PC-9 (cell line): ENCODE results near the gene TMEM150A. TPM values are rescaled to one million over a fixed set of nuclear protein-coding genes. Genes with fewer than 3 reads are reported as not detected.

Experiments
- BruUV-seq: library from RNA; stranded (reverse); fragments of 400-500 nt; replicated peaks from 2 replicates; lab custom pipeline; 2021; lab: Mats Ljungman, UMichigan
- CTCF ChIA-PET: fragments of 300-600 bp; sonication (Branson Sonifier 250); formaldehyde crosslinking; loops from one replicate; lab custom pipeline; 2022; ENCODE audit warnings: antibody characterized with exemption; lab: Charles Lee
- POLR2A ChIA-PET: fragments of 300-600 bp; sonication (Branson Sonifier 250); formaldehyde crosslinking; loops from one replicate; lab custom pipeline; 2022; ENCODE audit warnings: antibody characterized with exemption; ENCODE audit not compliant: unreplicated experiment; lab: Charles Lee
- DNase-seq, 2 experiments: peaks; one replicate each; pipeline versions ENCODE4 v3.0.0 to v3.0.0-alpha.2; 2015 to 2022; ENCODE audit warnings: mixed read lengths in 1 of 2
- H2AFZ ChIP-seq: fragments of 200-600 bp; sonication (generic); 2 replicates; pipeline ENCODE4 v1.8.1; 2017; ENCODE audit warnings: antibody characterized with exemption
- H3F3A ChIP-seq: fragments of 200-600 bp; sonication (generic); 2 replicates; pipeline ENCODE4 v1.8.1; 2017; ENCODE audit warnings: antibody characterized with exemption, mild to moderate bottlenecking, low read depth; ENCODE audit not compliant: insufficient read depth
- H3K27ac ChIP-seq: fragments of 200-600 bp; sonication (generic); 2 replicates; pipeline ENCODE4 v1.6.1; 2016; ENCODE audit warnings: mixed run types
- H3K27me3 ChIP-seq: fragments of 200-600 bp; sonication (generic); 2 replicates; pipeline ENCODE4 v1.6.1; 2016; ENCODE audit warnings: low read depth, mixed run types; ENCODE audit not compliant: insufficient read depth
- H3K36me3 ChIP-seq: fragments of 200-600 bp; sonication (generic); 2 replicates; pipeline ENCODE4 v1.6.1; 2016; ENCODE audit warnings: low read depth, mixed run types
- H3K4me1 ChIP-seq: fragments of 200-600 bp; sonication (generic); replicated peaks from 2 replicates; pipeline ENCODE4 v1.6.1; 2016; ENCODE audit warnings: mixed run types; ENCODE audit not compliant: insufficient read depth
- H3K4me2 ChIP-seq: fragments of 200-600 bp; sonication (generic); 2 replicates; pipeline ENCODE4 v1.6.1; 2017; ENCODE audit warnings: mixed run types
- H3K4me3 ChIP-seq: fragments of 200-600 bp; sonication (generic); 2 replicates; pipeline ENCODE4 v1.6.1; 2016; ENCODE audit warnings: mixed run types
- H3K79me2 ChIP-seq: fragments of 200-600 bp; sonication (generic); 2 replicates; pipeline ENCODE4 v1.6.1; 2017; ENCODE audit warnings: low read depth, mixed run types
- H3K9me2 ChIP-seq: fragments of 200-600 bp; sonication (generic); 2 replicates; pipeline ENCODE4 v1.8.1; 2017; ENCODE audit warnings: mild to moderate bottlenecking; ENCODE audit not compliant: insufficient read depth
- H3K9me3 ChIP-seq: fragments of 200-600 bp; sonication (generic); 2 replicates; pipeline ENCODE4 v1.8.1; 2016; ENCODE audit warnings: low read depth; ENCODE audit not compliant: insufficient read depth
- H4K20me1 ChIP-seq: fragments of 200-600 bp; sonication (generic); 2 replicates; pipeline ENCODE4 v1.8.1; 2017; ENCODE audit not compliant: insufficient read depth
- EZH2 ChIP-seq: fragments of 200-600 bp; sonication (generic); IDR thresholded peaks from 2 replicates; pipeline ENCODE4 v1.8.0; 2017; ENCODE audit warnings: antibody characterized with exemption, low read depth
- intact Hi-C: fragments of 100-400 bp; cut with micrococcal nuclease; formaldehyde crosslinking; loops from one replicate; pipeline ENCODE4 v1.10.0; 2022; ENCODE audit not compliant: unreplicated experiment
- total RNA-seq: library from RNA; stranded (reverse); gene quantifications from 2 replicates; pipeline ENCODE4 v1.2.3, GENCODE V29; 2021
- TF ChIP-seq, protein P1 (sequence below): fragments of 200-600 bp; sonication (generic); conservative IDR thresholded peaks from 2 replicates; pipeline ENCODE4 v1.6.1; 2017; ENCODE audit warnings: mixed run types, antibody characterized with exemption, mild to moderate bottlenecking, moderate library complexity

The TMEM150A gene
- total RNA-seq, 1 experiment from 2014 or later: 5.3 TPM

DNA sequence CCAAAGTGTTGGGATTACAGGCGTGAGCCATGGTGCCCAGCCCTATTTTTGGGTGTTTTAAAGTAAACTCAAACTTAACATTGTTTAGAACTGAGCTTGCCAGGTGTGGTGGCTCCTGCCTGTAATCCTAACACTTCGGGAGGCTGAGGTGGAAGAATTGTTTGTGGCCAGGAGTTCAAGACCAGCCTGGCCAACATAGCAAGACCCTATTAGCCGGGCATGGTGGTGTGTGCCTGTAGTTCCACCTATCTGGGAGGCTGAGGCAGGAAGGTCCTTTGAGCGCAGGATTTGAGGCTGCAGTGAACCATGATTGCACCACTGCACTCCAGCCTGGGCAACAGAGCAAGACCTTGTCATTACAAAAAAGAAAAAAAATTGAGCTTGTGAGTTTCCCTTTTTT, 48.0 kb upstream of the TMEM150A start:
- H3K27me3 ChIP-seq: no peaks in the 10 kb centered on the region
- no peaks in the 10 kb centered on the region for H3K79me2 ChIP-seq
- peaks cover 28% of the 10 kb centered on the region; the same call in 1 of the 2 replicates for H3K36me3 ChIP-seq
- H3F3A ChIP-seq: peaks cover 51% of the 10 kb centered on the region
- no peaks in the 10 kb centered on the region for H3K9me3 ChIP-seq
- no peaks in the 10 kb centered on the region for H3K9me2 ChIP-seq
- TF ChIP-seq, protein P1, sequence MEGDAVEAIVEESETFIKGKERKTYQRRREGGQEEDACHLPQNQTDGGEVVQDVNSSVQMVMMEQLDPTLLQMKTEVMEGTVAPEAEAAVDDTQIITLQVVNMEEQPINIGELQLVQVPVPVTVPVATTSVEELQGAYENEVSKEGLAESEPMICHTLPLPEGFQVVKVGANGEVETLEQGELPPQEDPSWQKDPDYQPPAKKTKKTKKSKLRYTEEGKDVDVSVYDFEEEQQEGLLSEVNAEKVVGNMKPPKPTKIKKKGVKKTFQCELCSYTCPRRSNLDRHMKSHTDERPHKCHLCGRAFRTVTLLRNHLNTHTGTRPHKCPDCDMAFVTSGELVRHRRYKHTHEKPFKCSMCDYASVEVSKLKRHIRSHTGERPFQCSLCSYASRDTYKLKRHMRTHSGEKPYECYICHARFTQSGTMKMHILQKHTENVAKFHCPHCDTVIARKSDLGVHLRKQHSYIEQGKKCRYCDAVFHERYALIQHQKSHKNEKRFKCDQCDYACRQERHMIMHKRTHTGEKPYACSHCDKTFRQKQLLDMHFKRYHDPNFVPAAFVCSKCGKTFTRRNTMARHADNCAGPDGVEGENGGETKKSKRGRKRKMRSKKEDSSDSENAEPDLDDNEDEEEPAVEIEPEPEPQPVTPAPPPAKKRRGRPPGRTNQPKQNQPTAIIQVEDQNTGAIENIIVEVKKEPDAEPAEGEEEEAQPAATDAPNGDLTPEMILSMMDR: no peak
- no peak for TF ChIP-seq EZH2
- no TSS peak for BruUV-seq
- no peak for DNase-seq
- POLR2A ChIA-PET: no interaction called here
- H3K4me1 ChIP-seq: peaks cover 27% of the 10 kb centered on the region
- CTCF ChIA-PET: interaction anchor here (0.6 kb wide), 1 partner anchor 13 kb away, joined by 3 read pairs; no protein-coding TSS in a partner anchor
- H2AFZ ChIP-seq: no peak overlapping the region
- no peak overlapping the region for H3K4me2 ChIP-seq
- no peaks in the 10 kb centered on the region for H4K20me1 ChIP-seq
- H3K4me3 ChIP-seq: no peak overlapping the region
- intact Hi-C loops: no loop called here
- H3K27ac ChIP-seq: peak overlapping the region; percentile 37; the same call in 1 of the 2 replicates

DNA sequence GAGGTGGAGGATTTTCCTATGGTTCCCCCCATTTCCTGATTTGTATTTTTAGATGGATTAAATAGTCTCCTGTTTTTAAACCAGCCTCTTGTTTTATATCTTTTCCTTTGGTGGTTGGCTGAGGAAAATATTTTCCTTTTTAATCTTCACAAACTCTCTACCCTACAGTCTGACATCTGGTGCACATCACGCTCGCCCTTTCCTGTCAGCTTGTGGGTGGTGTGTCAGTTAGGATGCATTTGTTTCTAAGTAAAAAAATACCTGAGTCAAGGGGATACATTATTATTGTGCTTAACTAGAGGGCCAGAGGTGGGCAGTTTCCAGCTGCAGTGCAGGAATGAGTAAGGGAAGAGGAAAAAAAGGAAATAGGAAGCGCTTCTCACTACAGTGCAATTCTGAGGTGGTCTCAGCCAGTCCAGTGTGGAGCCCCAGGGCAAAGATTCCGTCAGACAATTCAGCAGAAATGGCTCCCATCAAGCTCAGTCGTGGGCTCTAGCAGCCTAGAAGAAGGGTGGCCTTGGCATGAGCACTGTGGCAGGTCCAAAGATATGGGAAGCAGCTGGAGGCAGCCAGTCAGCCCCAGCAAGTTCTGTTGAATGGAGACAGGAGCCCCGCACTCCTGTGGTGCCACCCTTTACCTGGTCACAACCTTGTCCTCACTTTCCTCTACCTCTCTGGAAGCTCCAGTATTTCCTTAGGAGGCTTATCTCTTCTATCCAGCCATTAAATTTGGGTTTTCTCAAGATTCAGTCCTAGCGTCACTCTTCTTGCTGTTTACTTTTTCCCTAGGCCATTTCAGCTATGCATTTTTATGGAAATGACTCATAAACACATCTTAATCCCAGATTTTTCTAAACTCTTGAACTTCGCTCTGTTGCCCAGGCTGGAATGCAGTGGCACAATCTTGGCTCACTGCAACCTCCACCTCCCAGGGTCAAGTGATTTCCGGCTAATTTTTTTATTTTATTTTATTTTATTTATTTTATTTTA, 47.0 kb upstream of the TMEM150A start:
- DNase-seq: peak in 1 of 2 experiments; percentile 89
- Histone ChIP-seq H3K9me3 (no peaks in the 10 kb centered on the region), H3K79me2 (no peaks in the 10 kb centered on the region), H3K4me1 (peaks cover 27% of the 10 kb centered on the region), H4K20me1 (no peaks in the 10 kb centered on the region), H3K36me3 (peaks cover 34% of the 10 kb centered on the region), H3K27me3 (no peaks in the 10 kb centered on the region), H3K27ac (peak overlapping the region; percentile 72), H3K9me2 (no peaks in the 10 kb centered on the region), H3F3A (peaks cover 57% of the 10 kb centered on the region), H3K4me3 (0 out of 2 replicates have a peak overlapping the region, but pooled peaks have one; percentile 16), H2AFZ (no peak overlapping the region), H3K4me2 (peak overlapping the region; percentile 50)
- no TSS peak for BruUV-seq
- CTCF ChIA-PET: no interaction called here
- TF ChIP-seq EZH2: no peak
- TF ChIP-seq, protein P1: no peak
- POLR2A ChIA-PET: no interaction called here
- intact Hi-C loops: no loop called here

DNA sequence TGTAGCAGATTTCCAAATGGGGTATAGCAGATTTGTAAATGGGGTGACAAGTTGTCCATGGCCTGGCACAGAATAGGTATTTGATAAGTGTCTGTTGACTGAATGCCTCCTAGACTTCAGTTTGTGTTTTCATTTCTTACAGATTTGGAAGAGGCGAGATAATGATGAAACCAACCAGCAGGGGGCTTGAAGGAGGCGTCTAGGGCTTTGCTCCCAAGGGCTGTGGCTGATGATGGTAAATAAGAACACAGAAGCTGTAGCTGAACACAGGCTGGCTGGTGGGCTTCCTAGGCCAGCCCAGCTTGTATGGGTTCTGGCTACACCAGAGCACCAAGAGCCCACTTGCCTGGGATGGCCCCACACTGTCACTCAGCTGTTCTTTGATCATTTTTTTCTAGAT, 46.1 kb upstream of the TMEM150A start:
- peaks cover 41% of the 10 kb centered on the region for H3K36me3 ChIP-seq
- intact Hi-C loops: no loop called here
- H3F3A ChIP-seq: peaks cover 48% of the 10 kb centered on the region
- H3K4me2 ChIP-seq: peak overlapping the region; percentile 50
- peak in 1 of 2 experiments; percentile 36 for DNase-seq
- H3K9me2 ChIP-seq: no peaks in the 10 kb centered on the region
- TF ChIP-seq EZH2: no peak
- TF ChIP-seq, protein P1: peak; percentile 67
- BruUV-seq: no TSS peak
- CTCF ChIA-PET: interaction anchor here (0.6 kb wide), 1 partner anchor 167 kb away, joined by 9 read pairs; no protein-coding TSS in a partner anchor
- no peaks in the 10 kb centered on the region for H3K9me3 ChIP-seq
- no peak overlapping the region for H3K4me3 ChIP-seq
- H3K27me3 ChIP-seq: no peaks in the 10 kb centered on the region
- no peaks in the 10 kb centered on the region for H4K20me1 ChIP-seq
- peaks cover 27% of the 10 kb centered on the region for H3K4me1 ChIP-seq
- no peaks in the 10 kb centered on the region for H3K79me2 ChIP-seq
- H2AFZ ChIP-seq: no peak overlapping the region
- peak overlapping the region; percentile 72 for H3K27ac ChIP-seq
- POLR2A ChIA-PET: no interaction called here
